Spleen (tissue), 11 donors: ENCODE measurements around the gene MCRS1. TPM values are rescaled to one million over a fixed set of nuclear protein-coding genes. Genes with fewer than 3 reads are reported as not detected.
"Not testable (repeated sequence)": the region's sequence is repeated elsewhere in the genome, so short reads cannot be mapped to it uniquely, and the experiment has no call there.

Experiments used
- DNase-seq: peaks from one replicate; pipeline ENCODE4 v3.0.0-alpha.2; 2020
- H3K27ac ChIP-seq, 8 donors: fragments of 200-600 bp; sonication (generic) in 7 of 8; 1 replicate in 4 of 8; 2 replicates in 4 of 8; pipeline versions ENCODE4 v1.5.0 to v1.8.0; 2016 to 2021; ENCODE audit warnings: inconsistent platforms in 4 of 8, mild to moderate bottlenecking in 4 of 8, moderate library complexity in 1 of 8
- H3K27me3 ChIP-seq, 7 donors: fragments of 200-600 bp; sonication (generic) in 6 of 7; replicated peaks in 1 of 7; 1 replicate in 4 of 7; 2 replicates in 3 of 7; pipeline versions ENCODE4 v1.5.0 to v1.8.0; 2016 to 2021; ENCODE audit warnings: inconsistent platforms in 3 of 7, mild to moderate bottlenecking in 1 of 7
- H3K36me3 ChIP-seq, 6 donors: fragments of 200-600 bp; sonication (generic) in 5 of 6; 1 replicate in 4 of 6; 2 replicates in 2 of 6; pipeline versions ENCODE4 v1.5.0 to v1.8.0; 2016 to 2021; ENCODE audit warnings: inconsistent platforms in 2 of 6
- H3K4me1 ChIP-seq, 6 donors: fragments of 200-600 bp; sonication (generic) in 5 of 6; 1 replicate in 3 of 6; 2 replicates in 3 of 6; pipeline versions ENCODE4 v1.5.0 to v1.8.0; 2016 to 2021; ENCODE audit warnings: inconsistent platforms in 3 of 6
- H3K4me3 ChIP-seq, 8 donors: fragments of 200-600 bp; sonication (generic) in 7 of 8; 1 replicate in 4 of 8; 2 replicates in 4 of 8; pipeline versions ENCODE4 v1.5.0 to v1.8.0; 2016 to 2021; ENCODE audit warnings: inconsistent platforms in 4 of 8, mild to moderate bottlenecking in 4 of 8, moderate library complexity in 2 of 8
- H3K9me3 ChIP-seq, 8 donors: fragments of 200-600 bp; sonication (generic) in 7 of 8; 1 replicate in 4 of 8; 2 replicates in 4 of 8; pipeline versions ENCODE4 v1.5.0 to v1.8.0; 2016 to 2021; ENCODE audit warnings: inconsistent platforms in 4 of 8
- POLR2A ChIP-seq, 3 donors: fragments of 450-650 bp; IDR thresholded peaks; one replicate each; pipeline ENCODE4 v1.5.1; 2017; ENCODE audit warnings: antibody characterized with exemption in 3 of 3, mild to moderate bottlenecking in 1 of 3
- POLR2AphosphoS5 ChIP-seq, 3 donors: sonication (generic); formaldehyde crosslinking; IDR thresholded peaks; one replicate each; pipeline ENCODE4 v1.5.1; 2017; ENCODE audit warnings: antibody characterized with exemption in 3 of 3
- WGBS, 5 donors: extraction: QIAGEN DNeasy Blood & Tissue Kit in 3 of 5; methylation state at CpG; one replicate each; pipeline versions ENCODE4 v1.1.5 to v1.1.7; 2013 to 2018; 5-methylcytosine and 5-hydroxymethylcytosine counted together
- intact Hi-C: fragments of 100-400 bp; cut with DNase I; formaldehyde crosslinking; loops from one replicate; pipeline ENCODE4 v1.15.0; 2023; ENCODE audit warnings: low total_unique reads
- polyA plus RNA-seq, 3 donors: library from polyadenylated mRNA; stranded (reverse); fragments of 200-250 nt; gene quantifications; one replicate each; pipeline ENCODE4 v1.2.1, GENCODE V29; 2013
- small RNA-seq, 4 donors: library from RNA; depleted of rRNA; stranded (forward); fragments of <200 nt; gene quantifications; one replicate each; pipeline ENCODE3, GENCODE V24; 2016
- total RNA-seq, 7 donors: library from RNA; depleted of rRNA in 3 of 7; stranded (reverse); fragments of >200 nt in 3 of 7; fragmentation: NEBNext Ultra II Directional in 4 of 7; extraction: Animal tissue kit (Norgen Biotek cat#: 25700) in 4 of 7; gene quantifications; one replicate each; pipeline versions ENCODE4 v1.1.0 to v1.2.1, GENCODE V29; 2016 to 2021
- TF ChIP-seq, protein P1 (sequence below), 11 experiments: fragments of 200-600 bp in 7 of 11; fragments of 450-650 bp in 4 of 11; sonication (generic) in 4 of 11; IDR thresholded peaks in 8 of 11; conservative IDR thresholded peaks in 3 of 11; 1 replicate in 7 of 11; 2 replicates in 4 of 11; pipeline versions ENCODE4 v1.4.0 to v1.8.0; 2016 to 2021; ENCODE audit warnings: antibody characterized with exemption in 11 of 11, inconsistent platforms in 4 of 11, mild to moderate bottlenecking in 1 of 11
- donor health status: healthy with polysubstance abuse.
- donor health status: DM: no; HTN: no; CAD: no; lungs with moderate emphysema.
- donor health status: DM: no; HTN: no; CAD: no.
- donor health status: Bipolar disorder and iron deficiency.
- donor health status: healthy.
- donor health status: DM: no; HTN: no; CAD: no.
- donor health status: DM: yes; HTN: yes; CAD: no.

Gene MCRS1
- total and polyA plus RNA-seq, 10 donors = 44.1 to 64.7 (median 54.3) TPM

DNA sequence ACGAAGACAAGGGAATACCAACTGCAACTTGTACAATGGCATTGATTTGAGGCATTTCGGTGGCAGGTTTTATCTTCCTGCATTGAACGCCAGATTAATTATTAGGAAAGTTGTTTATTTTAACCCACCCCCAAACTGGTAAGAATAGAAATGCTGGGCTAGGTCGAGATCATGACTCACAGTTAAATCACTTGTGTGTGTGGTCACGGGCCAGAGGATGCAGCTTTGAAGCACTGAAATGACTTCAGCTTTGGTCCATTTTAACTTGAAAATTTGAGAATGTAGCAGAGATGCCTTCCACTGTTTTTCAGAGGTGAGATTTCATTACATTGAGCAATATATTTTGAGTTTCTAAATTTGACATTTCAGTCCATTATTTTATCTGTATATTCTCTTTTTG, 52.7 kb downstream of the MCRS1 start:
- WGBS, 5 donors = 78 to 87% (median 81%) methylated on average over 5 of the region's 5 CpGs
- Histone ChIP-seq H3K27ac (no peak overlapping the region), H3K27me3 (no peaks in the 10 kb centered on the region), H3K4me1 (peaks cover 0 to 4% (median 0%) of the 10 kb centered on the region in 6 donors), H3K36me3 (peaks cover 0 to 13% (median 2%) of the 10 kb centered on the region in 6 donors), H3K4me3 (no peak overlapping the region), H3K9me3 (no peaks in the 10 kb centered on the region)
- TF ChIP-seq POLR2AphosphoS5 (IDR thresholded peaks at IDR 0.05) (no peak), POLR2A (IDR thresholded peaks at IDR 0.05) (no peak)
- TF ChIP-seq, protein P1, sequence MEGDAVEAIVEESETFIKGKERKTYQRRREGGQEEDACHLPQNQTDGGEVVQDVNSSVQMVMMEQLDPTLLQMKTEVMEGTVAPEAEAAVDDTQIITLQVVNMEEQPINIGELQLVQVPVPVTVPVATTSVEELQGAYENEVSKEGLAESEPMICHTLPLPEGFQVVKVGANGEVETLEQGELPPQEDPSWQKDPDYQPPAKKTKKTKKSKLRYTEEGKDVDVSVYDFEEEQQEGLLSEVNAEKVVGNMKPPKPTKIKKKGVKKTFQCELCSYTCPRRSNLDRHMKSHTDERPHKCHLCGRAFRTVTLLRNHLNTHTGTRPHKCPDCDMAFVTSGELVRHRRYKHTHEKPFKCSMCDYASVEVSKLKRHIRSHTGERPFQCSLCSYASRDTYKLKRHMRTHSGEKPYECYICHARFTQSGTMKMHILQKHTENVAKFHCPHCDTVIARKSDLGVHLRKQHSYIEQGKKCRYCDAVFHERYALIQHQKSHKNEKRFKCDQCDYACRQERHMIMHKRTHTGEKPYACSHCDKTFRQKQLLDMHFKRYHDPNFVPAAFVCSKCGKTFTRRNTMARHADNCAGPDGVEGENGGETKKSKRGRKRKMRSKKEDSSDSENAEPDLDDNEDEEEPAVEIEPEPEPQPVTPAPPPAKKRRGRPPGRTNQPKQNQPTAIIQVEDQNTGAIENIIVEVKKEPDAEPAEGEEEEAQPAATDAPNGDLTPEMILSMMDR (IDR thresholded peaks at IDR 0.05 in 8 of 11, conservative IDR thresholded peaks at IDR 0.05 in 3 of 11) = no peak
- no peak for DNase-seq
- intact Hi-C loops = loop anchor here (2.0 to 5.0 kb wide), 2 partner anchors 156 to 228 kb away; no protein-coding TSS in a partner anchor

DNA sequence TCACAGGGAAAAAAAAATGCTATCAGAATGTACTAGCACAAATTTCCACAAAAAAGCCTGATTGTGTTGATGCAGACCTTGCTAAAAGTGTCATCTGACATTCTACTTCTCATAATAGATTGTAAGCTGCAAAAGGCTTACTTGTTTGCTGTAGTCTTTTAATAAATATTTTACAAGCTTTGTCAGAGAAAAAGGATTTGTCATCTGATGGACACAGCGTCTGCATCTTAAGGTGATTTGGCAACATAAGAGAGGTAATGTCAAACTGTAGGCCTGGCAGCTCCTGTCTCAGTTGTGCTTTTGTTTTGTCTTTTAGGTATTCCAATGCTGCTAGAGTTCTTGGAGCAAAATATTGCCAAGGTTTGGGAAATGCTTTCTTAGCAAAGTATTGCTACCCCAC, 55.4 kb downstream of the MCRS1 start:
- intact Hi-C loops = no loop called here

DNA sequence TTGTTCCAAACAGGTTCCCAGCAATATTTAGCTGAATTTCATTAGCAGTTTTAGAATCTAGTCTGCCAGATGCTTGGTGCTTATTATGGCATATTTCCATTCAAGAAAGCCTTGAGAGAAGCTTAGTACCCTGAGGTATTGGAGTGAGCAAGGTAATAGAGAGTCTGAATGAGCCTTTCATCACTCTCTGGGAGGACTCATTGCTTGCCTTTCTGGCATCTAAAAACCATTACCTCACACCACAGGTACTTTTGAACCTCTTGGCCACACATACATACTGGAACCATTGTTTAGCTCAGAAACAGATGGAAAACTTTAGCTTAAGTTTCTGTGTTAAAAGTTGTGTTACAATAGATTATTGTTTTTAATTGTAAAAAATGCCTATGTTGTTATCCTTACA, 56.5 kb downstream of the MCRS1 start:
- H3K36me3 ChIP-seq = peaks cover 0 to 11% (median 0%) of the 10 kb centered on the region in 6 donors
- H3K27me3 ChIP-seq = no peaks in the 10 kb centered on the region
- H3K9me3 ChIP-seq = no peaks in the 10 kb centered on the region
- TF ChIP-seq, protein P1 (IDR thresholded peaks at IDR 0.05 in 8 of 11, conservative IDR thresholded peaks at IDR 0.05 in 3 of 11) = no peak
- TF ChIP-seq POLR2AphosphoS5 (IDR thresholded peaks at IDR 0.05) = no peak
- TF ChIP-seq POLR2A (IDR thresholded peaks at IDR 0.05) = no peak
- no peak for DNase-seq
- H3K27ac ChIP-seq = no peak overlapping the region
- H3K4me1 ChIP-seq = peaks cover 0 to 4% (median 0%) of the 10 kb centered on the region in 6 donors
- intact Hi-C loops = no loop called here
- no peak overlapping the region for H3K4me3 ChIP-seq

More for the DNA sequence above, 55.4 kb downstream of the MCRS1 start:
- 90 to 94% (median 92%) methylated on average over 1 of the region's 1 CpG for WGBS, 5 donors
- DNase-seq = no peak
- no peaks in the 10 kb centered on the region for H3K27me3 ChIP-seq
- no peak overlapping the region for H3K27ac ChIP-seq
- TF ChIP-seq POLR2A (IDR thresholded peaks at IDR 0.05) (no peak), POLR2AphosphoS5 (IDR thresholded peaks at IDR 0.05) (no peak)
- TF ChIP-seq, protein P1 (IDR thresholded peaks at IDR 0.05 in 8 of 11, conservative IDR thresholded peaks at IDR 0.05 in 3 of 11) = no peak
- peaks cover 0 to 4% (median 0%) of the 10 kb centered on the region in 6 donors for H3K4me1 ChIP-seq
- H3K9me3 ChIP-seq = no peaks in the 10 kb centered on the region
- H3K4me3 ChIP-seq = no peak overlapping the region
- peaks cover 0 to 14% (median 0%) of the 10 kb centered on the region in 6 donors for H3K36me3 ChIP-seq

DNA sequence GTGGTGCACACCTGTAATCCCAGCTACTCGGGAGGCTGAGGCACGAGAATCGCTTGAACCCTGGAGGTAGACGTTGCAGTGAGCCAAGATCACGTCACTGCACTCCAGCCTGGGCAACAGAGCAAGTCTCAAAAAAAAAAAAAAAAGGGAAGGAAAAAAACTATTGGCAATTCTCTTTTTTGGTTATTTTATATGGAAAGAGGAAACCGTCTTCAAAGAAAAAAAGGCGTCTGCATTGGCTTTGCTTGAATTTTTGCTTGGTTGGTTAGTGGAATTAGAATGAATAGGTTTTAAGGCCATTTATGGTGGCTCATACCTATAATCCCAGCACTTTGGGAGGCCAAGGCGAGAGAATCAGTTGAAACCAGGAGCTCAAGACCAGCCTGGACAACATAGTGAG, 58.3 kb downstream of the MCRS1 start:
- H3K9me3 ChIP-seq, H3K27me3 ChIP-seq, H3K4me3 ChIP-seq, H3K27ac ChIP-seq, intact Hi-C loops, H3K4me1 ChIP-seq, DNase-seq: not testable (repeated sequence)
- 75 to 92% (median 85%) methylated on average over 8 of the region's 8 CpGs for WGBS, 5 donors
- H3K36me3 ChIP-seq = peaks cover 0 to 21% (median 0%) of the 10 kb centered on the region in 6 donors

Small RNAs within 50 kb of the gene (small RNA-seq; reads per million reads assigned to genes)
- 0 reads per million in 4 donors for gene POLR2KP1
- 0 reads per million in 4 donors for gene RNU6-834P

Other genes with a start within 250 kb of the MCRS1 start
- 10 to 100 TPM in 1 of 7 donors, 1 to 10 TPM in 6; 2.5 to 11.9 (median 4.0) TPM for gene TROAP, start 244.9 kb downstream of the MCRS1 start, total RNA-seq
- 10 to 100 TPM in 1 of 3 donors, 1 to 10 TPM in 2; 3.2 to 10.8 (median 4.8) TPM for gene TROAP, start 244.9 kb downstream of the MCRS1 start, polyA plus RNA-seq
- gene C1QL4, start 231.0 kb downstream of the MCRS1 start, total RNA-seq = not detected
- not detected for gene C1QL4, start 231.0 kb downstream of the MCRS1 start, polyA plus RNA-seq
- 1 to 10 TPM in 2 of 7 donors, under 1 TPM in 5; 0.43 to 1.9 (median 0.89) TPM for gene DNAJC22, start 221.3 kb downstream of the MCRS1 start, total RNA-seq
- under 1 TPM; 0.10 to 0.48 (median 0.20) TPM for gene DNAJC22, start 221.3 kb downstream of the MCRS1 start, polyA plus RNA-seq
- gene SPATS2, start 200.7 kb downstream of the MCRS1 start, total RNA-seq = 10 to 100 TPM; 15.8 to 27.0 (median 20.7) TPM
- gene SPATS2, start 200.7 kb downstream of the MCRS1 start, polyA plus RNA-seq = 10 to 100 TPM in 1 of 3 donors, 1 to 10 TPM in 2; 7.1 to 10.1 (median 9.1) TPM
- 1 to 10 TPM in 4 of 7 donors, under 1 TPM in 3; 0.41 to 2.9 (median 1.0) TPM for gene KCNH3, start 29.1 kb downstream of the MCRS1 start, total RNA-seq
- under 1 TPM; 0.33 to 0.83 (median 0.61) TPM for gene KCNH3, start 29.1 kb downstream of the MCRS1 start, polyA plus RNA-seq
- gene FAM186B, start 37.5 kb upstream of the MCRS1 start, total RNA-seq = under 1 TPM in 4 of 7 donors, not detected in 3; 0.27 to 0.67 (median 0.41) TPM
- gene FAM186B, start 37.5 kb upstream of the MCRS1 start, polyA plus RNA-seq = under 1 TPM in 2 of 3 donors, not detected in 1; 0.08 to 0.10 TPM
- 10 to 100 TPM in 6 of 7 donors, 1 to 10 TPM in 1; 8.0 to 28.3 (median 20.7) TPM for gene PRPF40B, start 55.4 kb upstream of the MCRS1 start, total RNA-seq
- 10 to 100 TPM in 2 of 3 donors, 1 to 10 TPM in 1; 5.9 to 18.0 (median 13.7) TPM for gene PRPF40B, start 55.4 kb upstream of the MCRS1 start, polyA plus RNA-seq
- gene FMNL3, start 139.3 kb upstream of the MCRS1 start, total RNA-seq = 10 to 100 TPM; 26.4 to 46.9 (median 37.0) TPM
- 10 to 100 TPM in 1 of 3 donors, 1 to 10 TPM in 2; 8.6 to 13.0 (median 9.9) TPM for gene FMNL3, start 139.3 kb upstream of the MCRS1 start, polyA plus RNA-seq
- 100 to 1,000 TPM; 338 to 437 (median 396) TPM for gene TMBIM6, start 173.4 kb upstream of the MCRS1 start, total RNA-seq
- gene TMBIM6, start 173.4 kb upstream of the MCRS1 start, polyA plus RNA-seq = 100 to 1,000 TPM; 100 to 130 (median 106) TPM